A375 (cell line): ENCODE measurements around the gene OR4F17. TPM values are rescaled to one million over a fixed set of nuclear protein-coding genes. Genes with fewer than 3 reads are reported as not detected.

Experiments used
- total RNA-seq: library from RNA; depleted of rRNA; stranded (reverse); fragments of >200 nt; shearing (Covaris generic); gene quantifications from 2 replicates; pipeline ENCODE4 v1.2.3, GENCODE V29; 2014; rRNA removed

OR4F17 gene, protein sequence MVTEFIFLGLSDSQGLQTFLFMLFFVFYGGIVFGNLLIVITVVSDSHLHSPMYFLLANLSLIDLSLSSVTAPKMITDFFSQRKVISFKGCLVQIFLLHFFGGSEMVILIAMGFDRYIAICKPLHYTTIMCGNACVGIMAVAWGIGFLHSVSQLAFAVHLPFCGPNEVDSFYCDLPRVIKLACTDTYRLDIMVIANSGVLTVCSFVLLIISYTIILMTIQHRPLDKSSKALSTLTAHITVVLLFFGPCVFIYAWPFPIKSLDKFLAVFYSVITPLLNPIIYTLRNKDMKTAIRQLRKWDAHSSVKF
- total RNA-seq, result not detected in 2 replicates

DNA sequence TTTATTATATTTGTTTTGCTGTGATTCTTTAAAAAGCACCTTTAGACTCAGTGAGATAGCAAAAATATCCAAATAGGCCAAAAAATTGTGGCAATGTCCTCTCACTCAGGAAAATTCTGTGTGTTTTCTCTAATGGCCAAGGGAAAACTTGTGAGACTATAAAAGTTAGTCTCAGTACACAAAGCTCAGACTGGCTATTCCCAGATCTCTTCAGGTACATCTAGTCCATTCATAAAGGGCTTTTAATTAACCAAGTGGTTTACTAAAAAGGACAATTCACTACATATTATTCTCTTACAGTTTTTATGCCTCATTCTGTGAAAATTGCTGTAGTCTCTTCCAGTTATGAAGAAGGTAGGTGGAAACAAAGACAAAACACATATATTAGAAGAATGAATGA is at the start of gene OR4F17:
TSS of gene OR4F17 (plus strand) at position 301 of the 400 bp plus-strand sequence. CDS start 3,575 bp downstream, outside the sequence.

Other genes starting within 250 kb of the OR4F17 start
- 102 TPM in 2 replicates for gene PLPP2, start 184.3 kb downstream of the OR4F17 start, total RNA-seq
- 17.9 and 29.4 TPM in 2 replicates for gene MIER2, start 237.7 kb downstream of the OR4F17 start, total RNA-seq